ENCODE measurements around the gene SPTBN1. TPM values are rescaled to one million over a fixed set of nuclear protein-coding genes. Genes with fewer than 3 reads are reported as not detected.
A peak's percentile ranks its signal among the peaks of the same experiment; 100 is the strongest.

The SPTBN1 gene
- total and polyA plus RNA-seq, 2 of the 13 experiments (the other 11 are each of a cell fraction or from before 2014, with no cell fraction given): 123 to 299 TPM

GRCh38 chr2:54588244-54588899 is 132.2 kb downstream of the SPTBN1 start:
- in situ Hi-C loops (cut with HindIII; ENCODE audit: extremely low pct_ligation_motif_present, low pct_unique_long_range_greater_than_20kb): no loop called here
- WGBS (ENCODE audit: low lambda C conversion rate): 77% methylated on average over 1 of the region's 1 CpG
- Histone ChIP-seq H3K27me3 (ENCODE audit: control insufficient read depth in 1 of 2, insufficient read depth in 2 of 2, low read length in 2 of 2) (no peaks in the 10 kb centered on the region), H2AFZ (ENCODE audit: low read length) (no peak overlapping the region), H3K4me1 (ENCODE audit: insufficient read depth, low read length) (peaks cover 95% of the 10 kb centered on the region), H4K20me1 (ENCODE audit: insufficient read depth, low read length) (peaks cover 59% of the 10 kb centered on the region), H3K79me2 (ENCODE audit: insufficient read depth, low read length) (peaks cover 100% of the 10 kb centered on the region), H3K36me3 (replicated peaks in 1 of 2; ENCODE audit: control insufficient read depth in 1 of 2, insufficient read depth in 2 of 2, low read length in 2 of 2) (peaks cover 9 to 50% of the 10 kb centered on the region in 2 experiments), H3K9ac (ENCODE audit: insufficient read depth, low read depth, low read length) (peak overlapping the region; percentile 66; the same call in 1 of the 2 replicates), H3K9me3 (ENCODE audit: low read length) (no peaks in the 10 kb centered on the region), H3K4me2 (ENCODE audit: low read depth, low read length) (peak overlapping the region; percentile 75), H3K27ac (ENCODE audit: extremely low read length, insufficient read depth, low read length) (peak overlapping the region; percentile 92), H3K4me3 (replicated peaks in 1 of 3; ENCODE audit: insufficient read depth in 1 of 3, low read depth in 2 of 3, low read length in 3 of 3) (peak overlapping the region in 1 of 3 experiments; percentile 22; a peak in 1 of 6 replicates)
- DNase-seq (ENCODE audit: low spot score) (no peak), FAIRE-seq (no peak), ATAC-seq (peak; percentile 15)
- no TSS peak for BruUV-seq (replicated peaks)
- CTCF ChIA-PET (ENCODE audit: low intra/inter-chr PET ratio, low total read pairs): interaction anchor here (1.6 kb wide), 1 partner anchor 66 kb away, joined by 4 read pairs; no protein-coding TSS in a partner anchor
- intact Hi-C loops (cut with micrococcal nuclease; ENCODE audit: unreplicated experiment): loop anchor here (2.0 kb wide), 1 partner anchor 16 kb away; no protein-coding TSS in a partner anchor
- POLR2A ChIA-PET: interaction anchor here (1.2 to 3.0 kb wide), 7 partner anchors 8 to 56 kb away, joined by 3 to 29 read pairs (median 10); no protein-coding TSS in a partner anchor
- TF ChIP-seq HOMEZ (CRISPR knock-in tag; IDR thresholded peaks at IDR 0.05; ENCODE audit: low read depth): no peak
- 0 out of 2 replicates have a peak, but pooled peaks have one; percentile 66 for TF ChIP-seq SSRP1 (CRISPR knock-in tag; IDR thresholded peaks at IDR 0.05)
- peak; percentile 88 for TF ChIP-seq RBM22 (optimal IDR thresholded peaks at IDR 0.05; ENCODE audit: low read length)
- TF ChIP-seq ZNF292 (CRISPR knock-in tag; IDR thresholded peaks at IDR 0.05; ENCODE audit: borderline replicate concordance, low read depth): no peak
- TF ChIP-seq FIP1L1 (IDR thresholded peaks at IDR 0.05; ENCODE audit: borderline replicate concordance, insufficient read depth, low read depth, low read length): no peak
- no peak for TF ChIP-seq NAIF1 (CRISPR knock-in tag; IDR thresholded peaks at IDR 0.05; ENCODE audit: borderline replicate concordance)
- TF ChIP-seq LCORL (IDR thresholded peaks at IDR 0.05): no peak
- TF ChIP-seq LCORL (CRISPR knock-in tag; IDR thresholded peaks at IDR 0.05): 0 out of 2 replicates have a peak, but pooled peaks have one; percentile 19
- TF ChIP-seq CREB3 (CRISPR knock-in tag; IDR thresholded peaks at IDR 0.05): no peak
- 0 out of 2 replicates have a peak, but pooled peaks have one; percentile 13 for TF ChIP-seq ZNF652 (CRISPR knock-in tag; IDR thresholded peaks at IDR 0.05; ENCODE audit: borderline replicate concordance, low read depth)
- no peak for TF ChIP-seq TEAD3 (CRISPR knock-in tag; optimal IDR thresholded peaks at IDR 0.05; ENCODE audit: borderline replicate concordance)
- TF ChIP-seq ZNF609 (CRISPR knock-in tag; IDR thresholded peaks at IDR 0.05; ENCODE audit: borderline replicate concordance): no peak
- TF ChIP-seq PAF1 (CRISPR knock-in tag; IDR thresholded peaks at IDR 0.05): no peak
- no peak for TF ChIP-seq ZNF704 (CRISPR knock-in tag; IDR thresholded peaks at IDR 0.05; ENCODE audit: borderline replicate concordance)
- TF ChIP-seq ZNF33B (CRISPR knock-in tag; IDR thresholded peaks at IDR 0.05): no peak
- no peak for TF ChIP-seq SMAD3 (CRISPR knock-in tag; IDR thresholded peaks at IDR 0.05)
